OCI-LY7 (cell line): ENCODE results near the gene P2RY8.

Experiments
- CTCF ChIP-seq: fragments of 200-600 bp; sonication (generic); conservative IDR thresholded peaks from 2 replicates; pipeline ENCODE4 v1.5.1; 2014; ENCODE audit warnings: mild to moderate bottlenecking, antibody characterized with exemption, low read length, moderate library complexity, mixed read lengths
- EZH2phosphoT487 ChIP-seq: fragments of 200-600 bp; sonication (generic); IDR thresholded peaks from 2 replicates; pipeline ENCODE4 v1.6.1; 2018; ENCODE audit warnings: low read depth, borderline replicate concordance, mild to moderate bottlenecking, mixed run types, antibody characterized with exemption, low read length, moderate library complexity, mixed read lengths

DNA sequence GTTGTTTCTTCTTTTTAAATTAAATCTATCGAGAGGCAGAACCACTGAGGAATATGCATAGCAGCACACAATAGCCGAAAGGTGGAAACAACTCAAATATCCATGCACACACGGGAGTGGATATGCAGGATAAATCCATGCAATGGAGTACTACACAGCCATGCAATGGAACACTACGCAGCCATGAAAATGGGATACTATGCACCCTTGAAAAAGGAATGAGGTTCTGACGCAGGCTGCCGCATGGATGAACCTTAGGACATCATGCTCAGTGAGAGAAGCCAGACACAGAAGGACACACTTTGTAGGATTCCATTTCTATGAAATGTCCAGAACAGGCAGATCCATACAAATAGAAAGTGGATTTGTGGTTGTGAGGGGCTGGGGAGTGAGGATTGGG, 18.4 kb upstream of the P2RY8 start:
- no peak for TF ChIP-seq CTCF
- no peak for TF ChIP-seq EZH2phosphoT487
